ENCODE data around the gene CHST9.

DNA sequence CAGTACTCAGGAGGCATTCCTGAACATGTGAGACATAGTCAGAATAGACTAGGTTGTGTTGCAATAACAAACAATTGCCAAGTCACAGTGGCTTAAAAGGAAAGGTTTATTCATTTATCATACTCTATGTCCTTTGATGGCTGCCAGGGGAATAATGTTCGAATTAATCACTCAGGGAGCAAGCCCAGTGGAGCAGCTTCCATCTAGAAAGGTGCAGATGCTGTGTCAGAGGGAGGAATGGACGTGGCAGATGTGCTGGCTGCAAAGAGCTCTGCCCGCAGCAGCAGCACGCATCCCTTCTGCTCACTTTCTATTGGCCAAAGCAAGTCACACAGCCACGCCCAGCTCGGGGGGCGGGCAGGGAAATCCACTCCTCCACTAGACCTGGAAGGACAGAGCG is 213.7 kb downstream of the CHST9 start:
- no peak for TF ChIP-seq POLR2A (IDR thresholded peaks at IDR 0.05)
- TF ChIP-seq, protein P1, sequence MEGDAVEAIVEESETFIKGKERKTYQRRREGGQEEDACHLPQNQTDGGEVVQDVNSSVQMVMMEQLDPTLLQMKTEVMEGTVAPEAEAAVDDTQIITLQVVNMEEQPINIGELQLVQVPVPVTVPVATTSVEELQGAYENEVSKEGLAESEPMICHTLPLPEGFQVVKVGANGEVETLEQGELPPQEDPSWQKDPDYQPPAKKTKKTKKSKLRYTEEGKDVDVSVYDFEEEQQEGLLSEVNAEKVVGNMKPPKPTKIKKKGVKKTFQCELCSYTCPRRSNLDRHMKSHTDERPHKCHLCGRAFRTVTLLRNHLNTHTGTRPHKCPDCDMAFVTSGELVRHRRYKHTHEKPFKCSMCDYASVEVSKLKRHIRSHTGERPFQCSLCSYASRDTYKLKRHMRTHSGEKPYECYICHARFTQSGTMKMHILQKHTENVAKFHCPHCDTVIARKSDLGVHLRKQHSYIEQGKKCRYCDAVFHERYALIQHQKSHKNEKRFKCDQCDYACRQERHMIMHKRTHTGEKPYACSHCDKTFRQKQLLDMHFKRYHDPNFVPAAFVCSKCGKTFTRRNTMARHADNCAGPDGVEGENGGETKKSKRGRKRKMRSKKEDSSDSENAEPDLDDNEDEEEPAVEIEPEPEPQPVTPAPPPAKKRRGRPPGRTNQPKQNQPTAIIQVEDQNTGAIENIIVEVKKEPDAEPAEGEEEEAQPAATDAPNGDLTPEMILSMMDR (IDR thresholded peaks at IDR 0.05), result no peak
